Gastroesophageal sphincter (tissue), 4 donors: ENCODE measurements around the gene RAB24. TPM values are rescaled to one million over a fixed set of nuclear protein-coding genes. Genes with fewer than 3 reads are reported as not detected.

ENCODE experiments used
- ATAC-seq: fragments of 150-250 bp; one replicate; pipeline ENCODE4 v1.9.1; 2016; ENCODE audit warnings: mild to moderate bottlenecking, moderate library complexity
- H3K27ac ChIP-seq, 4 donors: fragments of 200-600 bp; sonication (generic) in 3 of 4; 1 replicate in 3 of 4; 2 replicates in 1 of 4; pipeline ENCODE4 v1.5.1; 2016 to 2019
- H3K27me3 ChIP-seq: fragments of 200-600 bp; sonication (generic); one replicate; pipeline ENCODE4 v1.5.1; 2019
- H3K36me3 ChIP-seq, 2 donors: fragments of 200-600 bp; sonication (generic); one replicate each; pipeline ENCODE4 v1.5.1; 2019; ENCODE audit warnings: control low read depth in 1 of 2
- H3K4me1 ChIP-seq, 3 donors: fragments of 200-600 bp; sonication (generic); 1 replicate in 2 of 3; 2 replicates in 1 of 3; pipeline ENCODE4 v1.5.1; 2016 to 2019; ENCODE audit warnings: control low read depth in 2 of 3
- H3K4me3 ChIP-seq, 2 donors: fragments of 200-600 bp; sonication (generic); one replicate each; pipeline ENCODE4 v1.5.1; 2019; ENCODE audit warnings: mild to moderate bottlenecking in 1 of 2, moderate library complexity in 1 of 2
- H3K9me3 ChIP-seq, 3 donors: fragments of 200-600 bp; sonication (generic); one replicate each; pipeline ENCODE4 v1.5.1; 2017 to 2019; ENCODE audit warnings: control low read depth in 2 of 3
- EP300 ChIP-seq: sonication (generic); formaldehyde crosslinking; IDR thresholded peaks from one replicate; pipeline ENCODE4 v1.6.1; 2017; ENCODE audit warnings: antibody characterized with exemption, mild to moderate bottlenecking
- POLR2A ChIP-seq, 2 donors: fragments of 450-650 bp; IDR thresholded peaks; one replicate each; pipeline ENCODE4 v1.6.1; 2017; ENCODE audit warnings: antibody characterized with exemption in 2 of 2, mild to moderate bottlenecking in 2 of 2, moderate library complexity in 1 of 2
- POLR2AphosphoS5 ChIP-seq: sonication (generic); formaldehyde crosslinking; IDR thresholded peaks from one replicate; pipeline ENCODE4 v1.6.1; 2017; ENCODE audit warnings: antibody characterized with exemption
- WGBS, 2 donors: methylation state at CpG; one replicate each; pipeline ENCODE4 v1.1.5; 2018; ENCODE audit warnings: low coverage in 1 of 2; 5-methylcytosine and 5-hydroxymethylcytosine counted together
- total RNA-seq, 4 donors: library from RNA; depleted of rRNA; stranded (reverse); fragments of >200 nt; gene quantifications; one replicate each; pipeline ENCODE4 v1.1.0, GENCODE V29; 2016
- TF ChIP-seq, protein P1 (sequence below), 4 experiments: fragments of 200-600 bp in 2 of 4; fragments of 450-650 bp in 2 of 4; sonication (generic) in 1 of 4; IDR thresholded peaks; one replicate each; pipeline ENCODE4 v1.5.1; 2017 to 2019; ENCODE audit warnings: antibody characterized with exemption in 4 of 4, mild to moderate bottlenecking in 2 of 4, moderate library complexity in 2 of 4

RAB24 gene
- total RNA-seq, 4 donors from 2014 or later, result 21.4 to 32.4 (median 24.8) TPM

GRCh38 chr5:177320879-177321278 lies 17.4 kb upstream of the RAB24 start:
- 77 to 81% methylated on average over 4 to 7 of the region's 7 CpGs for WGBS, 2 donors
- TF ChIP-seq, protein P1, sequence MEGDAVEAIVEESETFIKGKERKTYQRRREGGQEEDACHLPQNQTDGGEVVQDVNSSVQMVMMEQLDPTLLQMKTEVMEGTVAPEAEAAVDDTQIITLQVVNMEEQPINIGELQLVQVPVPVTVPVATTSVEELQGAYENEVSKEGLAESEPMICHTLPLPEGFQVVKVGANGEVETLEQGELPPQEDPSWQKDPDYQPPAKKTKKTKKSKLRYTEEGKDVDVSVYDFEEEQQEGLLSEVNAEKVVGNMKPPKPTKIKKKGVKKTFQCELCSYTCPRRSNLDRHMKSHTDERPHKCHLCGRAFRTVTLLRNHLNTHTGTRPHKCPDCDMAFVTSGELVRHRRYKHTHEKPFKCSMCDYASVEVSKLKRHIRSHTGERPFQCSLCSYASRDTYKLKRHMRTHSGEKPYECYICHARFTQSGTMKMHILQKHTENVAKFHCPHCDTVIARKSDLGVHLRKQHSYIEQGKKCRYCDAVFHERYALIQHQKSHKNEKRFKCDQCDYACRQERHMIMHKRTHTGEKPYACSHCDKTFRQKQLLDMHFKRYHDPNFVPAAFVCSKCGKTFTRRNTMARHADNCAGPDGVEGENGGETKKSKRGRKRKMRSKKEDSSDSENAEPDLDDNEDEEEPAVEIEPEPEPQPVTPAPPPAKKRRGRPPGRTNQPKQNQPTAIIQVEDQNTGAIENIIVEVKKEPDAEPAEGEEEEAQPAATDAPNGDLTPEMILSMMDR (IDR thresholded peaks at IDR 0.05), result no peak
- no peak for TF ChIP-seq POLR2A (IDR thresholded peaks at IDR 0.05)
- no peak for TF ChIP-seq EP300
- TF ChIP-seq POLR2AphosphoS5, result no peak
- no peak for ATAC-seq
- Histone ChIP-seq H3K4me3 (no peak overlapping the region), H3K36me3 (peaks cover 0 to 16% of the 10 kb centered on the region in 2 donors), H3K27ac (no peak overlapping the region), H3K4me1 (no peaks in the 10 kb centered on the region), H3K27me3 (no peaks in the 10 kb centered on the region), H3K9me3 (no peaks in the 10 kb centered on the region)

- TF ChIP-seq POLR2A (IDR thresholded peaks at IDR 0.05) (no peak), POLR2AphosphoS5 (no peak), EP300 (no peak)
- TF ChIP-seq, protein P1 (IDR thresholded peaks at IDR 0.05), result no peak
- 90 to 95% methylated on average over 8 to 13 of the region's 14 CpGs for WGBS, 2 donors
- no peak for ATAC-seq
Measured at GRCh38 chr5:177319913-177320588, 16.5 kb upstream of the RAB24 start.

DNA sequence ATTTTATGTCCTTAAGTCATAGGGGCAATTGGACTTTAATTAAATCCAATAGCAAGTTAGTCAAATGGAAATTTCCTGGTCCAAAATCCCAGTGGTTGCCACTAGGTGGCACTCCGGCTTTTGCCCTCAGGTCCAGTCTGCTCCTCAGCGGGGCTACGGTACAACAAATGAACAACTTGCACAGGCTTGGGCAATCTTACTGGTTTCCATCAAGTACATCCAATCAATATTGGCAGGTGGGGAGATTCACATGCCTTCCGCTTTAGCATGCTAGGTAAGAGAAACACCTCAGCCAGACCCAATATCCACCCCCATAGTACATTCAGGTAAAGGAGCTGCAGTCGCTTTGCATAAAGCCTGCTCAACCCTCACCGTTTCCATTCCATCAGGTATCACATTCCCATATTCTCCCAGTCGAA lies 14.4 kb upstream of the RAB24 start:
- no peak overlapping the region for H3K4me3 ChIP-seq
- TF ChIP-seq EP300, result no peak
- no peak for TF ChIP-seq POLR2AphosphoS5
- TF ChIP-seq, protein P1 (IDR thresholded peaks at IDR 0.05), result peak in 3 of 4 experiments; percentile 77 to 84 (median 84)
- TF ChIP-seq POLR2A (IDR thresholded peaks at IDR 0.05), result no peak
- H3K27me3 ChIP-seq, result no peaks in the 10 kb centered on the region
- peaks cover 0 to 16% of the 10 kb centered on the region in 2 donors for H3K36me3 ChIP-seq
- WGBS, 2 donors, result 26 to 45% methylated on average over 4 of the region's 7 CpGs
- H3K4me1 ChIP-seq, result peaks cover 0 to 1% (median 0%) of the 10 kb centered on the region in 3 donors
- H3K9me3 ChIP-seq, result no peaks in the 10 kb centered on the region
- H3K27ac ChIP-seq, result no peak overlapping the region
- peak; percentile 54 for ATAC-seq

More at GRCh38 chr5:177319913-177320588, 16.5 kb upstream of the RAB24 start:
- no peaks in the 10 kb centered on the region for H3K4me1 ChIP-seq
- peaks cover 0 to 16% of the 10 kb centered on the region in 2 donors for H3K36me3 ChIP-seq
- no peaks in the 10 kb centered on the region for H3K27me3 ChIP-seq
- no peaks in the 10 kb centered on the region for H3K9me3 ChIP-seq
- no peak overlapping the region for H3K27ac ChIP-seq
- no peak overlapping the region for H3K4me3 ChIP-seq

DNA sequence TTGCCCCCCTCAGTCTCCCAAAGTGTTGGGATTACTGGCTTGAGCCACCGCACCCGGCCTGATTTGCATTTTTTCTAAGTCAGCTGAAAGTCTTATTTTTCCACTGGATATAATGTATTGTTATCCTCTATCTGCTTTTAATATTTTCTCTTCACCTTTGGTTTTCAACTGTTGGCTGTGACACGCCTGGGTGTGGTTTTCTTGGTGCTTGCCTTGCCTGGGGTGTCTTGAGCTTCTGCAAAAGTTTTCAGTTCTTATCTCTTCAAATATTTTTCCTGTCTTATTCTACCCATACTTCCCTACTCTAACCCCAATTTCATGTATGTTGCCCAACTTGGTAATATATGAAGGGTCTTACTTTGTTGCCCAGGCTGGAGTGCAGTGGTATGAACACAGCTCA lies 12.5 kb upstream of the RAB24 start:
- TF ChIP-seq, protein P1 (IDR thresholded peaks at IDR 0.05), result no peak
- TF ChIP-seq EP300, result no peak
- no peak for TF ChIP-seq POLR2A (IDR thresholded peaks at IDR 0.05)
- TF ChIP-seq POLR2AphosphoS5, result no peak

DNA sequence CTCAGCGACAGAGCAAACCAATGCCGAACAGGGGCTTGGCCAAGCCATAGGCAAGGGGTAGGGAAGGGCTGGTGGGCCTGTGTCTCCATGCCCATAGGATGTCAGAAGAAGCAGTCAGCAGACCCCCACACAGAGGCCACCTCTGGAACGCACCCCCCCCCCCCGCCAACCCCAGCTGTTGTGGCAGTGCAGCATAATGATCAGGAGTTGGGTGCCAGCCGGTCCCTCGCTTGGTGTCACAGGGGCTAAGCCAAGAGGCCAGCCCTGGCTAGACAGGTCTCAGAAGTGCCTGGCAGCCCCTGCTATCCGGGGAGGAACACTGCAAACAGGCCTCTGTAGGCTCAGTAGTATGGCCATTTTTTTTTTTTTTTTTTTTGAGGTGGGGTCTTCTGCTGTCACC lies 11.9 kb upstream of the RAB24 start:
- TF ChIP-seq EP300, result no peak
- no peak for TF ChIP-seq POLR2A (IDR thresholded peaks at IDR 0.05)
- no peak for TF ChIP-seq POLR2AphosphoS5
- TF ChIP-seq, protein P1 (IDR thresholded peaks at IDR 0.05), result no peak
- no peak overlapping the region for H3K4me3 ChIP-seq
- H3K36me3 ChIP-seq, result peaks cover 0 to 11% of the 10 kb centered on the region in 2 donors
- ATAC-seq, result no peak
- H3K27me3 ChIP-seq, result no peaks in the 10 kb centered on the region
- H3K9me3 ChIP-seq, result no peaks in the 10 kb centered on the region
- H3K4me1 ChIP-seq, result peaks cover 0 to 27% (median 18%) of the 10 kb centered on the region in 3 donors
- H3K27ac ChIP-seq, result no peak overlapping the region
- no CpG with 5 or more reads among the region's 7 CpGs for WGBS, 2 donors

More for the DNA sequence above, 12.5 kb upstream of the RAB24 start:
- Histone ChIP-seq H3K27me3 (no peaks in the 10 kb centered on the region), H3K4me1 (peaks cover 0 to 21% (median 17%) of the 10 kb centered on the region in 3 donors), H3K27ac (no peak overlapping the region), H3K9me3 (no peaks in the 10 kb centered on the region), H3K36me3 (peaks cover 0 to 15% of the 10 kb centered on the region in 2 donors), H3K4me3 (no peak overlapping the region)
- ATAC-seq, result no peak
- 79 to 100% methylated on average over 3 of the region's 3 CpGs for WGBS, 2 donors
